ENCODE data around the gene PDGFA. TPM values are rescaled to one million over a fixed set of nuclear protein-coding genes. Genes with fewer than 3 reads are reported as not detected.

PDGFA gene
- polyA plus RNA-seq, 1 experiment, result 17.4 TPM

GRCh38 chr7:464454-465401, 54.9 kb downstream of the PDGFA start:
- Histone ChIP-seq H3K36me3 (ENCODE audit: control insufficient read depth, insufficient read depth, low read length) (no peaks in the 10 kb centered on the region), H3K27me3 (ENCODE audit: control insufficient read depth, insufficient read depth, low read length) (no peaks in the 10 kb centered on the region), H3K4me3 (ENCODE audit: low read depth, low read length) (no peak overlapping the region)
- ChIA-PET CTCF (interaction anchor here (0.7 to 1.1 kb wide), 2 partner anchors 21 to 51 kb away, joined by 4 read pairs; no protein-coding TSS in a partner anchor), POLR2A (no interaction called here)
- TF ChIP-seq CTCF (IDR thresholded peaks at IDR 0.05; ENCODE audit: insufficient read depth, low read depth, low read length), result no peak
- peak; percentile 55 for DNase-seq (ENCODE audit: low read depth)

GRCh38 chr7:463817-464453, 55.7 kb downstream of the PDGFA start:
- Histone ChIP-seq H3K36me3 (ENCODE audit: control insufficient read depth, insufficient read depth, low read length) (no peaks in the 10 kb centered on the region), H3K27me3 (ENCODE audit: control insufficient read depth, insufficient read depth, low read length) (no peaks in the 10 kb centered on the region), H3K4me3 (ENCODE audit: low read depth, low read length) (no peak overlapping the region)
- no peak for DNase-seq (ENCODE audit: low read depth)
- POLR2A ChIA-PET, result no interaction called here
- CTCF ChIA-PET, result interaction anchor here (0.7 to 1.1 kb wide), 2 partner anchors 22 to 51 kb away, joined by 4 read pairs; no protein-coding TSS in a partner anchor
- TF ChIP-seq CTCF (IDR thresholded peaks at IDR 0.05; ENCODE audit: insufficient read depth, low read depth, low read length), result no peak

- H3K36me3 ChIP-seq (ENCODE audit: control insufficient read depth, insufficient read depth, low read length), result no peaks in the 10 kb centered on the region
- H3K4me3 ChIP-seq (ENCODE audit: low read depth, low read length), result no peak overlapping the region
- CTCF ChIA-PET, result no interaction called here
- no peak for DNase-seq (ENCODE audit: low read depth)
- no peak for TF ChIP-seq CTCF (IDR thresholded peaks at IDR 0.05; ENCODE audit: insufficient read depth, low read depth, low read length)
- no peaks in the 10 kb centered on the region for H3K27me3 ChIP-seq (ENCODE audit: control insufficient read depth, insufficient read depth, low read length)
- POLR2A ChIA-PET, result no interaction called here
Measured at GRCh38 chr7:463362-463781, 56.3 kb downstream of the PDGFA start.

GRCh38 chr7:462173-463103, 57.2 kb downstream of the PDGFA start:
- Histone ChIP-seq H3K27me3 (ENCODE audit: control insufficient read depth, insufficient read depth, low read length) (no peaks in the 10 kb centered on the region), H3K4me3 (ENCODE audit: low read depth, low read length) (no peak overlapping the region), H3K36me3 (ENCODE audit: control insufficient read depth, insufficient read depth, low read length) (no peaks in the 10 kb centered on the region)
- CTCF ChIA-PET, result interaction anchor here (1.3 kb wide), 1 partner anchor 56 kb away, joined by 3 read pairs; no protein-coding TSS in a partner anchor
- DNase-seq (ENCODE audit: low read depth), result no peak
- POLR2A ChIA-PET, result no interaction called here
- TF ChIP-seq CTCF (IDR thresholded peaks at IDR 0.05; ENCODE audit: insufficient read depth, low read depth, low read length), result no peak

All from BJ (cell line).